BJ (cell line): ENCODE data around the gene RNF220. TPM values are rescaled to one million over a fixed set of nuclear protein-coding genes. Genes with fewer than 3 reads are reported as not detected.

ENCODE experiments used
- CTCF ChIA-PET: fragments of 350-600 bp; formaldehyde crosslinking; extraction: SDS; loops from one replicate; lab custom pipeline; 2021; ENCODE audit warnings: antibody characterized with exemption, inconsistent platforms; lab: Yijun Ruan, JAX
- POLR2A ChIA-PET: fragments of 300-600 bp; sonication (Branson Sonifier 250); formaldehyde crosslinking; extraction: SDS; loops from one replicate; lab custom pipeline; 2021; ENCODE audit warnings: antibody characterized with exemption; lab: Charles Lee
- DNase-seq: peaks from one replicate; pipeline ENCODE4 v3.0.0-alpha.2; 2011; ENCODE audit warnings: low read depth
- H3K27me3 ChIP-seq: 2 replicates; pipeline ENCODE4 v1.6.0; 2011; ENCODE audit warnings: low read length; ENCODE audit not compliant: control insufficient read depth, insufficient read depth
- H3K36me3 ChIP-seq: 2 replicates; pipeline ENCODE4 v1.5.1; 2011; ENCODE audit warnings: low read length; ENCODE audit not compliant: control insufficient read depth, insufficient read depth
- H3K4me3 ChIP-seq: 2 replicates; pipeline ENCODE4 v1.5.1; 2011; ENCODE audit warnings: low read depth, mild to moderate bottlenecking, control low read depth, low read length
- CTCF ChIP-seq: IDR thresholded peaks from 2 replicates; pipeline ENCODE4 v1.5.1; 2011; ENCODE audit warnings: low read depth, mild to moderate bottlenecking, control low read depth, inconsistent platforms, low read length, moderate library complexity; ENCODE audit not compliant: insufficient read depth
- polyA plus RNA-seq: library from polyadenylated mRNA; depleted of rRNA; stranded (reverse); fragments of >200 nt; gene quantifications from 2 replicates; pipeline ENCODE4 v1.2.3, GENCODE V29; 2011

RNF220 gene
- polyA plus RNA-seq, 1 experiment = 65.4 TPM

DNA sequence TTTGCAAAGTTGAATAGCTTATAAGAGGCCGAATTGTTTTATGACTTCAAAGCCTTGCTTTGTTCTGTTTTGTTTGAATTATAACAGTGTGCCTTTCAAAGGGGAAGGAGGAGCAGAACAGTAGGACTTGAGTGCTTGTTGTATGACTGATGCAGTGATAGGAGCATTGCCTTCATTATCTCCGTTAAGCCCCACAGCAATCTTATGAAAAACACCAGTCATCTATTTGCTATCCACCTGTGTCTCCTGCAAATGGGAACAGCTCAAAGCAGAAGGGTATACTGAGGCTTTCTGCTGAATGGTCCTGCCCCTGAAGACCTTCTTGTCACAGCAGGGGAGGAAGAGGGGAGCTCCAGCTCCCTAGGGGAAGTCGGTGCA, 127.5 kb downstream of the RNF220 start:
- DNase-seq = no peak
- Histone ChIP-seq H3K27me3 (peaks cover 6% of the 10 kb centered on the region), H3K4me3 (no peak overlapping the region), H3K36me3 (no peaks in the 10 kb centered on the region)
- no peak for TF ChIP-seq CTCF
- CTCF ChIA-PET = interaction anchor here (0.5 kb wide), 1 partner anchor 456 kb away, joined by 4 read pairs; no protein-coding TSS in a partner anchor
- POLR2A ChIA-PET = no interaction called here

DNA sequence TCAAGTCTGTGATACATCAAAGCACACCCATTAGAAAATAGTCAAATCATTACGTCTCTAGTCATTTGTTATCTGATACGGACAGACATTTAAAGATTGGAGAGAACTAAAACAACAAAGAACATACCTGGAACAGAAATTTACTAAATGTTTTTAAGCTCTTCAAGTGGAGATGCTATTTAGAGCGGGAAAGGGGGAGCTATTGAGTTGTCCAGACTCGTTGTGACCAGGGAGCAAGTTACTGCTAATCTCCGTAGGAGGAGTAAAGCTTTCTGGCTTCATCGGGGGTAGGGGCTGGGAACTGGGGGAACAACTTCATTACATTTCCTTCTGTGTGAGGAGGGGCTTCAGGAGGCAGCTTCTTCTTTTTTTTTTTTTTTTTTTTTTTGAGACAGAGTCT, 129.7 kb downstream of the RNF220 start:
- Histone ChIP-seq H3K36me3 (no peaks in the 10 kb centered on the region), H3K4me3 (no peak overlapping the region), H3K27me3 (peaks cover 6% of the 10 kb centered on the region)
- CTCF ChIA-PET = no interaction called here
- TF ChIP-seq CTCF = no peak
- DNase-seq = no peak
- POLR2A ChIA-PET = no interaction called here

DNA sequence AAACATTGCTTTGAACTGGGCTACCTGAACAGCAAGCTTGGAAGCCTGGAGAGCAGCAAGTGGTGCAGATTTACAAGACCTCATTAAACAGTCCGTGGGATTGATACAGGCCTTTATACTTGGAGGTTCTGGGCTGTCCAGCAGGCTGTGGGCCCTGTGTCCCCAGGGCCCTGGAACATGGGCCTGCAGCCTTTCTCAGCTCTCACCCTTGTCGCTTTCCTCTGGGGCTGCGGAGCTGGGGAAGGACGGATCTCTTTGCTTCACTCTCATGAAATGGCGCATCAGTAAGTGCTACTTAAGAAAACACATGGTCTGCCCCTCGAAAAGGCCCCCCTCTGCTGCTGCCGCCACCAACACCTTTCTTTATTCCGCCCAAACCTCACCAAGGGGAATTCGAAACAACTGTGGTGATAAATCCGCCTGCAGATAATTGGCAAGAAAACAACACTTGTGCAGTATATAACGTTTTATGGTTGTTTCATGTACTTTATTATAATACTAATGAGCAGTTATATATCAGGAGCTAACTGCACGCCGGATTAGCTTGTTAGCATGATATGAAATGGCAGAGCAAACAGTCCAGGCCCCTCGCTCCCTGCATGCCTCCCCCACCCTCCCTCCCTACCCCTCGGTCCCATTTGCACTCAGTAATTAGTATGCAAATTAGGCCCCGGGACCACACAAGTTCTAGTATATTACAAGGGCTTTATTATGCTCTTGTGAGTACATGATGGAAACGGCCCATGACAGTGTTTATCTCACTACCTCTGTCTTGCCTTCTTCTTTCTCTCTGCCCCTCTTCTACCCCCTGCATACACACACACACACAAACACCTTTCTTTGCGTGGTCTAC, 131.5 kb downstream of the RNF220 start:
- TF ChIP-seq CTCF = no peak
- CTCF ChIA-PET = no interaction called here
- H3K4me3 ChIP-seq = no peak overlapping the region
- POLR2A ChIA-PET = no interaction called here
- DNase-seq = no peak
- H3K36me3 ChIP-seq = no peaks in the 10 kb centered on the region
- H3K27me3 ChIP-seq = peaks cover 6% of the 10 kb centered on the region

GRCh38 chr1:44537538-44537937, 132.5 kb downstream of the RNF220 start:
- Histone ChIP-seq H3K36me3 (no peaks in the 10 kb centered on the region), H3K4me3 (no peak overlapping the region), H3K27me3 (peaks cover 7% of the 10 kb centered on the region)
- POLR2A ChIA-PET = no interaction called here
- TF ChIP-seq CTCF = no peak
- CTCF ChIA-PET = no interaction called here
- DNase-seq = no peak

GRCh38 chr1:44537956-44538355, 132.9 kb downstream of the RNF220 start:
- Histone ChIP-seq H3K27me3 (peaks cover 8% of the 10 kb centered on the region), H3K4me3 (no peak overlapping the region), H3K36me3 (no peaks in the 10 kb centered on the region)
- ChIA-PET POLR2A (no interaction called here), CTCF (interaction anchor here (0.7 kb wide), 1 partner anchor 12 kb away, joined by 3 read pairs; no protein-coding TSS in a partner anchor)
- TF ChIP-seq CTCF = no peak
- DNase-seq = no peak
